ENCODE data around the gene SYVN1.

DNA sequence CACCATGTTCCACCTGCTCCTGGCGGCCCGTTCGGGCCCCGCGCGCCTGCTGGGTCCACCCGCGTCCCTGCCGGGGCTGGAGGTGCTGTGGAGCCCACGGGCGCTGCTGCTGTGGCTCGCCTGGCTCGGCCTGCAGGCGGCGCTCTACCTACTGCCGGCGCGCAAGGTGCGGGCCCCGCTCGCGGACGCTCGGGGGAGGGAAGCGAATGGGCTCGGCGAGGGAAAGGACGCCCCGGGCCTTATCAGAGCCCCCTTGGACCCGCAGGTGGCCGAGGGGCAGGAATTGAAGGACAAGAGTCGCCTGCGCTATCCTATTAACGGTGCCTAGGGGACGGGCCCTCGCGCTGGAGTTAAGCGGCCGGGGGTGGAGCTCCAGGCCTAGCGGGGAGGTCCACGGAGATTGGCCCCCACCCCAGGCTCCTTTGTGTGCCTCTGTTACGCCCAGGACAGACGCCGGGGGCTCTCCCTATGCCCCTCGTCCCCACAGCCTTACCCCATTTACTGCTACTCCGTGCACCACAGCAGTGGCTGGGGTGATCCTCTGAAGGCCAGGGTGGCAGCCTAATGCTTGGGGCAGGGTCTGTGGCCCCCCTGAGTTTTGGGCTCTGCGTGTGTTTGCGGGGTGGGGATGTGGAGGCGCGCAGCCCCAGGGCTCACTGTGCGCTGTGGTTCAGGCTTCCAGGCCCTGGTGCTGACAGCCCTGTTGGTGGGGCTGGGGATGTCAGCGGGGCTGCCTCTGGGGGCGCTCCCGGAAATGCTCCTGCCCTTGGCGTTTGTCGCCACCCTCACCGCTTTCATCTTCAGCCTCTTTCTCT, 21.6 kb downstream of the SYVN1 start:
- TF ChIP-seq JUND (IDR thresholded peaks at IDR 0.05), result no peak
- TF ChIP-seq, protein P1, sequence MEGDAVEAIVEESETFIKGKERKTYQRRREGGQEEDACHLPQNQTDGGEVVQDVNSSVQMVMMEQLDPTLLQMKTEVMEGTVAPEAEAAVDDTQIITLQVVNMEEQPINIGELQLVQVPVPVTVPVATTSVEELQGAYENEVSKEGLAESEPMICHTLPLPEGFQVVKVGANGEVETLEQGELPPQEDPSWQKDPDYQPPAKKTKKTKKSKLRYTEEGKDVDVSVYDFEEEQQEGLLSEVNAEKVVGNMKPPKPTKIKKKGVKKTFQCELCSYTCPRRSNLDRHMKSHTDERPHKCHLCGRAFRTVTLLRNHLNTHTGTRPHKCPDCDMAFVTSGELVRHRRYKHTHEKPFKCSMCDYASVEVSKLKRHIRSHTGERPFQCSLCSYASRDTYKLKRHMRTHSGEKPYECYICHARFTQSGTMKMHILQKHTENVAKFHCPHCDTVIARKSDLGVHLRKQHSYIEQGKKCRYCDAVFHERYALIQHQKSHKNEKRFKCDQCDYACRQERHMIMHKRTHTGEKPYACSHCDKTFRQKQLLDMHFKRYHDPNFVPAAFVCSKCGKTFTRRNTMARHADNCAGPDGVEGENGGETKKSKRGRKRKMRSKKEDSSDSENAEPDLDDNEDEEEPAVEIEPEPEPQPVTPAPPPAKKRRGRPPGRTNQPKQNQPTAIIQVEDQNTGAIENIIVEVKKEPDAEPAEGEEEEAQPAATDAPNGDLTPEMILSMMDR (IDR thresholded peaks at IDR 0.05; ENCODE audit: low read depth, low read length, missing input control), result peak; percentile 64
- no peak for TF ChIP-seq TAF1 (conservative IDR thresholded peaks at IDR 0.05)
- TF ChIP-seq, protein P2, sequence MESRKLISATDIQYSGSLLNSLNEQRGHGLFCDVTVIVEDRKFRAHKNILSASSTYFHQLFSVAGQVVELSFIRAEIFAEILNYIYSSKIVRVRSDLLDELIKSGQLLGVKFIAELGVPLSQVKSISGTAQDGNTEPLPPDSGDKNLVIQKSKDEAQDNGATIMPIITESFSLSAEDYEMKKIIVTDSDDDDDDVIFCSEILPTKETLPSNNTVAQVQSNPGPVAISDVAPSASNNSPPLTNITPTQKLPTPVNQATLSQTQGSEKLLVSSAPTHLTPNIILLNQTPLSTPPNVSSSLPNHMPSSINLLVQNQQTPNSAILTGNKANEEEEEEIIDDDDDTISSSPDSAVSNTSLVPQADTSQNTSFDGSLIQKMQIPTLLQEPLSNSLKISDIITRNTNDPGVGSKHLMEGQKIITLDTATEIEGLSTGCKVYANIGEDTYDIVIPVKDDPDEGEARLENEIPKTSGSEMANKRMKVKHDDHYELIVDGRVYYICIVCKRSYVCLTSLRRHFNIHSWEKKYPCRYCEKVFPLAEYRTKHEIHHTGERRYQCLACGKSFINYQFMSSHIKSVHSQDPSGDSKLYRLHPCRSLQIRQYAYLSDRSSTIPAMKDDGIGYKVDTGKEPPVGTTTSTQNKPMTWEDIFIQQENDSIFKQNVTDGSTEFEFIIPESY (IDR thresholded peaks at IDR 0.05), result no peak
- TF ChIP-seq FOXA1 (IDR thresholded peaks at IDR 0.05), result no peak
- no peak for TF ChIP-seq YY1 (IDR thresholded peaks at IDR 0.05)
- TF ChIP-seq, protein P3, sequence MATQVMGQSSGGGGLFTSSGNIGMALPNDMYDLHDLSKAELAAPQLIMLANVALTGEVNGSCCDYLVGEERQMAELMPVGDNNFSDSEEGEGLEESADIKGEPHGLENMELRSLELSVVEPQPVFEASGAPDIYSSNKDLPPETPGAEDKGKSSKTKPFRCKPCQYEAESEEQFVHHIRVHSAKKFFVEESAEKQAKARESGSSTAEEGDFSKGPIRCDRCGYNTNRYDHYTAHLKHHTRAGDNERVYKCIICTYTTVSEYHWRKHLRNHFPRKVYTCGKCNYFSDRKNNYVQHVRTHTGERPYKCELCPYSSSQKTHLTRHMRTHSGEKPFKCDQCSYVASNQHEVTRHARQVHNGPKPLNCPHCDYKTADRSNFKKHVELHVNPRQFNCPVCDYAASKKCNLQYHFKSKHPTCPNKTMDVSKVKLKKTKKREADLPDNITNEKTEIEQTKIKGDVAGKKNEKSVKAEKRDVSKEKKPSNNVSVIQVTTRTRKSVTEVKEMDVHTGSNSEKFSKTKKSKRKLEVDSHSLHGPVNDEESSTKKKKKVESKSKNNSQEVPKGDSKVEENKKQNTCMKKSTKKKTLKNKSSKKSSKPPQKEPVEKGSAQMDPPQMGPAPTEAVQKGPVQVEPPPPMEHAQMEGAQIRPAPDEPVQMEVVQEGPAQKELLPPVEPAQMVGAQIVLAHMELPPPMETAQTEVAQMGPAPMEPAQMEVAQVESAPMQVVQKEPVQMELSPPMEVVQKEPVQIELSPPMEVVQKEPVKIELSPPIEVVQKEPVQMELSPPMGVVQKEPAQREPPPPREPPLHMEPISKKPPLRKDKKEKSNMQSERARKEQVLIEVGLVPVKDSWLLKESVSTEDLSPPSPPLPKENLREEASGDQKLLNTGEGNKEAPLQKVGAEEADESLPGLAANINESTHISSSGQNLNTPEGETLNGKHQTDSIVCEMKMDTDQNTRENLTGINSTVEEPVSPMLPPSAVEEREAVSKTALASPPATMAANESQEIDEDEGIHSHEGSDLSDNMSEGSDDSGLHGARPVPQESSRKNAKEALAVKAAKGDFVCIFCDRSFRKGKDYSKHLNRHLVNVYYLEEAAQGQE (IDR thresholded peaks at IDR 0.05), result no peak
- no peak for TF ChIP-seq EGR1 (IDR thresholded peaks at IDR 0.05; ENCODE audit: low read depth in 2 of 2)

Data from liver (tissue), 3 donors.